NT2/D1 (cell line): ENCODE measurements around the gene DUX4.
"Not testable (repeated sequence)": the region's sequence is repeated elsewhere in the genome, so short reads cannot be mapped to it uniquely, and the experiment has no call there.

Experiments used
- DNase-seq: peaks from one replicate; pipeline ENCODE4 v3.0.0-alpha.2; 2011; ENCODE audit warnings: low read depth, low spot score
- H3K27me3 ChIP-seq: 2 replicates; pipeline ENCODE4 v1.6.0; 2011; ENCODE audit warnings: mild to moderate bottlenecking; ENCODE audit not compliant: insufficient read length, insufficient read depth
- H3K36me3 ChIP-seq: 2 replicates; pipeline ENCODE4 v1.6.1; 2011; ENCODE audit warnings: mild to moderate bottlenecking, low read length, mixed read lengths; ENCODE audit not compliant: insufficient read depth, insufficient read length
- H3K4me1 ChIP-seq: 2 replicates; pipeline ENCODE4 v1.5.1; 2011; ENCODE audit not compliant: insufficient read depth, insufficient read length
- H3K4me3 ChIP-seq: 2 replicates; pipeline ENCODE4 v1.5.1; 2011; ENCODE audit warnings: low read depth; ENCODE audit not compliant: insufficient read length
- H3K9ac ChIP-seq: 2 replicates; pipeline ENCODE4 v1.6.0; 2011; ENCODE audit warnings: low read depth; ENCODE audit not compliant: insufficient read length
- H3K9me3 ChIP-seq: 2 replicates; pipeline ENCODE4 v1.5.1; 2011; ENCODE audit warnings: mild to moderate bottlenecking, low read length; ENCODE audit not compliant: insufficient read depth

The DUX4 gene

DNA sequence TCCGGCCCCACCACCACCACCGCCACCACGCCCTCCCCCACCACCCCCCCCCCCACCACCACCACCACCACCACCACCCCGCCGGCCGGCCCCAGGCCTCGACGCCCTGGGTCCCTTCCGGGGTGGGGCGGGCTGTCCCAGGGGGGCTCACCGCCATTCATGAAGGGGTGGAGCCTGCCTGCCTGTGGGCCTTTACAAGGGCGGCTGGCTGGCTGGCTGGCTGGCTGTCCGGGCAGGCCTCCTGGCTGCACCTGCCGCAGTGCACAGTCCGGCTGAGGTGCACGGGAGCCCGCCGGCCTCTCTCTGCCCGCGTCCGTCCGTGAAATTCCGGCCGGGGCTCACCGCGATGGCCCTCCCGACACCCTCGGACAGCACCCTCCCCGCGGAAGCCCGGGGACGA lies at the start of gene DUX4:
DUX4 (plus strand) TSS at position 347 of the 400 bp plus-strand sequence; CDS start at position 347, 0 bp downstream.
- not testable (repeated sequence) for DNase-seq, H3K36me3 ChIP-seq, H3K9me3 ChIP-seq, H3K4me3 ChIP-seq, H3K4me1 ChIP-seq, H3K9ac ChIP-seq, H3K27me3 ChIP-seq

DNA sequence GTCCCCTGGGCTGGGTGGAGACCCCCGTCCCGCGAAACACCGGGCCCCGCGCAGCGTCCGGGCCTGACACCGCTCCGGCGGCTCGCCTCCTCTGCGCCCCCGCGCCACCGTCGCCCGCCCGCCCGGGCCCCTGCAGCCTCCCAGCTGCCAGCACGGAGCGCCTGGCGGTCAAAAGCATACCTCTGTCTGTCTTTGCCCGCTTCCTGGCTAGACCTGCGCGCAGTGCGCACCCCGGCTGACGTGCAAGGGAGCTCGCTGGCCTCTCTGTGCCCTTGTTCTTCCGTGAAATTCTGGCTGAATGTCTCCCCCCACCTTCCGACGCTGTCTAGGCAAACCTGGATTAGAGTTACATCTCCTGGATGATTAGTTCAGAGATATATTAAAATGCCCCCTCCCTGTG lies 1.9 kb downstream of the DUX4 start:
- not testable (repeated sequence) for H3K9ac ChIP-seq, H3K36me3 ChIP-seq, H3K4me3 ChIP-seq, H3K4me1 ChIP-seq, H3K9me3 ChIP-seq, DNase-seq, H3K27me3 ChIP-seq

GRCh38 chr4:190177727-190178605 lies 4.4 kb downstream of the DUX4 start:
- H3K4me3 ChIP-seq, H3K4me1 ChIP-seq, H3K36me3 ChIP-seq, DNase-seq, H3K27me3 ChIP-seq, H3K9me3 ChIP-seq, H3K9ac ChIP-seq: not testable (repeated sequence)

GRCh38 chr4:190178606-190178990 lies 5.0 kb downstream of the DUX4 start:
- not testable (repeated sequence) for DNase-seq, H3K4me3 ChIP-seq, H3K27me3 ChIP-seq, H3K9ac ChIP-seq, H3K9me3 ChIP-seq, H3K4me1 ChIP-seq, H3K36me3 ChIP-seq

DNA sequence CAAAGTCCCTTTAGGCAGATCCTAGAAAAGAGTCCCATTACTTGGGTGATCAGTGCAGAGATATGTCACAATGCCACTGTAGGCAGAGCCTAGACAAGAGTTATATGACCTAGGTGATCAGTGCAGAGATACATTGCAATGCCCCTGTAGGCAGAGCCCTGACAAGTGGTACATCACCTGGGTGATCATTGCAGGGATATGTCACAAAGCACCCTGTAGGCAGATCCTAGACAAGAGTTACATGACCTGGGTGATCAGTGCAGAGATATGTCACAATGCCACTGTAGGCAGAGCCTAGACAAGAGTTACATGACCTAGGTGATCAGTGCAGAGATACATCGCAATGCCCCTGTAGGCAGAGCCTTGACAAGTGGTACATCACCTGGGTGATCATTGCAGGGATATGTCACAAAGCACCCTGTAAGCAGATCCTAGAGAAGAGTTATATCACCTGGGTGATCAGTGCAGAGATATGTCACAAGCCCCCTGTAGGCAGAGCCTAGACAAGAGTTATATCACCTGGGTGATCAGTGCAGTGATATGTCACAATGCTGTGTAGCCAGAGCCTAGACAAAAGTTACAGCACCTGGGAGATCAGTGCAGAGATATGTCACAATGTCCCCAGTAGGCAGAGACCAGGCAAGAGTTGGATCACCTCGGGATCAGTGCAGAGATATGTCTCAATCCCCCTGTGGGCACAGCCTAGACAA lies 5.6 kb downstream of the DUX4 start:
- H3K9me3 ChIP-seq, H3K36me3 ChIP-seq, H3K4me1 ChIP-seq, H3K9ac ChIP-seq, H3K4me3 ChIP-seq, H3K27me3 ChIP-seq, DNase-seq: not testable (repeated sequence)

DNA sequence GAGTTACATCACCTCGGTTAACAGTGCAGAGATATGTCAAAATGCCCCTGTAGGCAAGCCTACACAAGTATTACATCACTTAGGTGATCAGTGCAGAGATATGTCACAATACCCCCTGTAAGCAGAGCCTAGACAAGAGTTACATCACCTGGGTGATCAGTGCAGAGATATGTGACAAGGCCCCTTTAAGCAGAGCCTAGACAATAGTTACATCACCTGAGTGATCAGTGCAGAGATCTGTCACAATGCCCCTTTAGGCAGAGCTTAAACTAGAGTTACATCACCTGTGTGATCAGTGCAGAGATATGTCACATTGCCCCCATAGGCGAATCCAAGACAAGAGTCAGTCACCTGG lies 6.1 kb downstream of the DUX4 start:
- DNase-seq, H3K9me3 ChIP-seq, H3K4me3 ChIP-seq, H3K27me3 ChIP-seq, H3K9ac ChIP-seq, H3K36me3 ChIP-seq, H3K4me1 ChIP-seq: not testable (repeated sequence)

- H3K9ac ChIP-seq, H3K9me3 ChIP-seq, DNase-seq, H3K36me3 ChIP-seq, H3K4me3 ChIP-seq, H3K4me1 ChIP-seq, H3K27me3 ChIP-seq: not testable (repeated sequence)
These were observed 7.4 kb downstream of the DUX4 start for GRCh38 chr4:190180947-190181346.

DNA sequence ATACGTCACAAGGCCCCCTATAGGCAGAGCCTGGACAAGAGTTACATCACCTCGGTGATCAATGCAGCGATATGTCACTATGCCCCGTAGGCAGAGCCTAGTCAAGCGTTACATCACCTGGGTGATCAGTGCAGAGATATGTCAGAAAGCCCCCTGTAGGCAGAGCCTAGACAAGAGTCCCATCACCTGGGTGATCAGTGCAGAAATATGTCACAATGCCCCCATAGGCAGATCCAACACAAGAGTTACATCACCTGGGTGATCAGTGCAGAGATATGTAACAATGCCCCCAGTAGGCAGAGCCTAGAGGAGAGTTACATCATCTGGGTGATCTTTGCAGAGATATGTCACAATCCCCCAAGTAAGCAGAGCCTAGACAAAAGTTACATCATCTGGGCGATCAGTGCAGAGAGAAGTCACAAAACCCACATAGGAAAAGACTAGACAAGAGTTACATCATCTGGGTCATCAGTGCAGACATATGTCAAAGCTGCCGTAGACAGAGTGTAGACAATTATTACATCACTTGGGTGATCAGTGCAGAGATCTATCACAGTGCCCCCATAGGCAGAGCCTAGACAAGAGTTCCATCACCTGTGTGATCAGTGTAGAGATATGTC lies 8.0 kb downstream of the DUX4 start:
- H3K9ac ChIP-seq, H3K4me1 ChIP-seq, DNase-seq, H3K9me3 ChIP-seq, H3K36me3 ChIP-seq, H3K4me3 ChIP-seq, H3K27me3 ChIP-seq: not testable (repeated sequence)

DNA sequence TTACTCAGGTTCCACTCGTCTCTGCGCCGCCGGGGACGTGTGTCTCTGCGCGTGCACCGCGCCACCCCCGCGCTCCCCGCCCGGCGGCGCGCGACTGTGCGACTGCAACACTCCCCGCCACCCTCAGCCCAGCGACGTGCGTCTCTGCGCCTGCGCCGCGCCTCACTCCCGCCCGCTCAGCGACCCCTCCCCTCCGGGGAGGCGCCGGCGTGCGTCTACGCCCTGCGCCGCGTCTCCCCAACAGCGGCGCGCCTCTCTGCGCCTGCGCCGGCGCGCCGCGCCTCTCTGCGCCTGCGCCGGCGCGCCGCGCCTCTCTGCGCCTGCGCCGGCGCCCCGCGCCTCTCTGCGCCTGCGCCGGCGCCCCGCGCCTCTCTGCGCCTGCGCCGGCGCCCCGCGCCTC lies 29.9 kb downstream of the DUX4 start:
- DNase-seq, H3K36me3 ChIP-seq, H3K9me3 ChIP-seq, H3K27me3 ChIP-seq, H3K4me1 ChIP-seq, H3K9ac ChIP-seq, H3K4me3 ChIP-seq: not testable (repeated sequence)
